Stimulated activated CD4-positive, alpha-beta T cell treated with anti-CD3 and anti-CD28 coated beads, TNF-alpha, amount 100 ng/mL, for 48 hours (primary cell): Measurements from ENCODE around the gene TNFRSF4.
A peak's percentile ranks its signal among the peaks of the same experiment; 100 is the strongest.

Source experiments
- DNase-seq, 3 donors: peaks; one replicate each; pipeline ENCODE4 v3.0.0-alpha.2; 2020; ENCODE audit warnings: low read depth in 3 of 3

Gene TNFRSF4

GRCh38 chr1:1232796-1233566 is 19.0 kb upstream of the TNFRSF4 start:
- DNase-seq, result no peak

GRCh38 chr1:1232208-1232795 is 18.3 kb upstream of the TNFRSF4 start, which contains the start of gene B3GALT6:
TSS of gene B3GALT6 (plus strand) at chr1:1232237. CDS start at chr1:1232279, 42 bp downstream.
- no peak for DNase-seq

GRCh38 chr1:1231400-1232207 is 17.7 kb upstream of the TNFRSF4 start, which contains the start of gene SDF4:
TSS of gene SDF4 (minus strand) at chr1:1232001. CDS start at chr1:1228772, 3,229 bp downstream.
- DNase-seq, result peak; percentile 93 to 95 (median 94)

- DNase-seq, result no peak
Measured at GRCh38 chr1:1230656-1231399, 16.9 kb upstream of the TNFRSF4 start.

GRCh38 chr1:1229770-1230169 is 15.8 kb upstream of the TNFRSF4 start:
- no peak for DNase-seq

GRCh38 chr1:1228596-1229321 is 14.8 kb upstream of the TNFRSF4 start:
- no peak for DNase-seq

- no peak for DNase-seq
Measured at GRCh38 chr1:1228187-1228586, 14.2 kb upstream of the TNFRSF4 start.

GRCh38 chr1:1227386-1227785 is 13.4 kb upstream of the TNFRSF4 start:
- no peak for DNase-seq

GRCh38 chr1:1226566-1227362 is 12.8 kb upstream of the TNFRSF4 start:
- no peak for DNase-seq

GRCh38 chr1:1225913-1226312 is 12.0 kb upstream of the TNFRSF4 start:
- no peak for DNase-seq

- DNase-seq, result no peak
Measured at GRCh38 chr1:1225238-1225845, 11.4 kb upstream of the TNFRSF4 start.

GRCh38 chr1:1223891-1224290 is 9.9 kb upstream of the TNFRSF4 start:
- DNase-seq, result no peak

GRCh38 chr1:1223321-1223720 is 9.4 kb upstream of the TNFRSF4 start:
- DNase-seq, result no peak

GRCh38 chr1:1222575-1223225 is 8.7 kb upstream of the TNFRSF4 start:
- no peak for DNase-seq

GRCh38 chr1:1221887-1222574 is 8.1 kb upstream of the TNFRSF4 start:
- DNase-seq, result no peak

GRCh38 chr1:1220197-1220596 is 6.2 kb upstream of the TNFRSF4 start:
- no peak for DNase-seq

- peak in 1 of 3 donors; percentile 61 for DNase-seq
Measured at GRCh38 chr1:1219341-1219740, 5.4 kb upstream of the TNFRSF4 start.

- no peak for DNase-seq
Measured at GRCh38 chr1:1218524-1219200, 4.7 kb upstream of the TNFRSF4 start.
